RWPE2 (cell line): ENCODE data around the gene FOXN3.

Source experiments
- ATAC-seq: fragments of 200-7000 bp; cut with Tn5 transposase; 3 replicates; pipeline ENCODE4 v1.9.1; 2021; ENCODE audit warnings: low read depth
- DNase-seq: peaks from one replicate; pipeline ENCODE4 v3.0.0-alpha.2; 2020; ENCODE audit warnings: low spot score
- H3K27ac ChIP-seq: fragments of 450-650 bp; 2 replicates; pipeline ENCODE4 v1.5.1; 2017; ENCODE audit warnings: mild to moderate bottlenecking; ENCODE audit not compliant: poor library complexity, severe bottlenecking
- H3K27me3 ChIP-seq: fragments of 250-450 bp; sonication (Bioruptor Pico); 2 replicates; pipeline ENCODE4 v1.5.1; 2021; ENCODE audit warnings: mild to moderate bottlenecking, moderate library complexity; ENCODE audit not compliant: insufficient read depth, poor library complexity, severe bottlenecking
- H3K36me3 ChIP-seq: fragments of 250-450 bp; sonication (Bioruptor Pico); 2 replicates; pipeline ENCODE4 v1.5.1; 2020; ENCODE audit warnings: low read depth, mild to moderate bottlenecking, moderate library complexity
- H3K4me1 ChIP-seq: fragments of 250-450 bp; sonication (Bioruptor Pico); 2 replicates; pipeline ENCODE4 v1.5.1; 2021; ENCODE audit warnings: mild to moderate bottlenecking, moderate library complexity; ENCODE audit not compliant: insufficient read depth, poor library complexity, severe bottlenecking
- H3K4me3 ChIP-seq: fragments of 250-450 bp; sonication (Bioruptor Pico); 2 replicates; pipeline ENCODE4 v1.5.1; 2021; ENCODE audit warnings: mild to moderate bottlenecking, moderate library complexity; ENCODE audit not compliant: severe bottlenecking
- H3K9me3 ChIP-seq: fragments of 250-450 bp; sonication (Bioruptor Pico); 2 replicates; pipeline ENCODE4 v1.5.1; 2021; ENCODE audit warnings: mild to moderate bottlenecking, moderate library complexity; ENCODE audit not compliant: severe bottlenecking
- CTCF ChIP-seq: fragments of 450-650 bp; IDR thresholded peaks from one replicate; pipeline ENCODE4 v1.5.1; 2017; ENCODE audit warnings: mild to moderate bottlenecking, moderate library complexity; ENCODE audit not compliant: poor library complexity, severe bottlenecking

Gene FOXN3

GRCh38 chr14:89125216-89125615 lies 291.8 kb downstream of the FOXN3 start:
- ATAC-seq (no peak), DNase-seq (no peak)
- Histone ChIP-seq H3K36me3 (no peaks in the 10 kb centered on the region), H3K9me3 (no peaks in the 10 kb centered on the region), H3K4me3 (no peak overlapping the region), H3K27ac (no peak overlapping the region), H3K27me3 (no peaks in the 10 kb centered on the region), H3K4me1 (no peaks in the 10 kb centered on the region)
- TF ChIP-seq CTCF: no peak

DNA sequence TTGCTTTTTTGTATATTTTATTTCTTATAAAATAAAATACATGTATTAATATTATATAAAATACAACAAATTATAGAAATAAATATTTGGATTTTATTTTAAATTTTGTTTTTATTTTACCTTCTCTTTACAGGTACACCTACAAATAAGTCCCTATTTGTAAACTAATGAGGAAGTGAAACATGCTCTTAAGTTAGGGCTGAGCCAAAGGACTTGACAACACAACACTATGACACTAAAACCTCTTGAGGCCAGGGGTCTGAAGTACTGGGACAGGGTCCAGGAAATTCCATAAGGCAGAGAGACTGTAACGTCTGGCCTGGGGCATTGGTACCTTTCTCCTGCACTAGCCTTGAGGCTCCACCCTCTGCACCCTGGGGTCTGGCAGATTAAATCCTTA lies 293.2 kb downstream of the FOXN3 start:
- TF ChIP-seq CTCF: no peak
- Histone ChIP-seq H3K9me3 (no peaks in the 10 kb centered on the region), H3K27me3 (no peaks in the 10 kb centered on the region), H3K36me3 (no peaks in the 10 kb centered on the region), H3K27ac (no peak overlapping the region), H3K4me3 (no peak overlapping the region), H3K4me1 (no peaks in the 10 kb centered on the region)
- no peak for DNase-seq
- ATAC-seq: no peak

DNA sequence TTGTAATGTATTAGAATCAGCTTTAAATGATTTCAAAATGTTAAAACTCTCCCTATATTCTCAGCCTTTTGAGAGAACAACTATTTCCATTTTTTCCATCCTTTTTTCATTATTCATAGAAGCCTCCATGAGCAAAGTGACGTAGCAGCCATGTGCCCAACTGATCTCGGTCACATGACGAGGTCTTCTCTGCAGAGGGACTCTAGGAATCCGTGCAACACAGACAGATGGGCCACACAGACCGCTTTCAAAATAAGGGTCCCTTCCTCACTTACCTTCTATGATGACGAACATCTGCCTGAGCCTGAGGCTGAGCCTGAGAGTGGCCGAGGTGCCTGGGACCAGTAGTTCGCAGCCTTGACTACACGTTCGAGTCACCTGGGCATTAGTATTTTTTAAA lies 293.8 kb downstream of the FOXN3 start:
- TF ChIP-seq CTCF: no peak
- ATAC-seq (no peak), DNase-seq (no peak)
- H3K9me3 ChIP-seq: no peaks in the 10 kb centered on the region
- no peaks in the 10 kb centered on the region for H3K27me3 ChIP-seq
- H3K27ac ChIP-seq: no peak overlapping the region
- no peaks in the 10 kb centered on the region for H3K36me3 ChIP-seq
- no peaks in the 10 kb centered on the region for H3K4me1 ChIP-seq
- no peak overlapping the region for H3K4me3 ChIP-seq

- no peaks in the 10 kb centered on the region for H3K4me1 ChIP-seq
- no peak for TF ChIP-seq CTCF
- ATAC-seq: no peak
- no peak for DNase-seq
- no peak overlapping the region for H3K27ac ChIP-seq
- no peaks in the 10 kb centered on the region for H3K27me3 ChIP-seq
- H3K9me3 ChIP-seq: no peaks in the 10 kb centered on the region
- no peak overlapping the region for H3K4me3 ChIP-seq
- H3K36me3 ChIP-seq: no peaks in the 10 kb centered on the region
Observed at GRCh38 chr14:89121968-89122620, 294.9 kb downstream of the FOXN3 start.

GRCh38 chr14:89117012-89117411 lies 300.0 kb downstream of the FOXN3 start:
- no peaks in the 10 kb centered on the region for H3K9me3 ChIP-seq
- H3K4me1 ChIP-seq: no peaks in the 10 kb centered on the region
- no peak overlapping the region for H3K27ac ChIP-seq
- H3K36me3 ChIP-seq: no peaks in the 10 kb centered on the region
- no peak for TF ChIP-seq CTCF
- no peak for ATAC-seq
- H3K27me3 ChIP-seq: no peaks in the 10 kb centered on the region
- no peak for DNase-seq
- no peak overlapping the region for H3K4me3 ChIP-seq
